SH-SY5Y (cell line): Measurements from ENCODE around the gene TMIE.

Source experiments
- GATA2 ChIP-seq: IDR thresholded peaks from 2 replicates; pipeline ENCODE4 v1.6.1; 2011; ENCODE audit warnings: mild to moderate bottlenecking, low read depth, low read length
- GATA3 ChIP-seq: IDR thresholded peaks from 2 replicates; pipeline ENCODE4 v1.6.1; 2011; ENCODE audit warnings: low read depth, mild to moderate bottlenecking, low read length, moderate library complexity

DNA sequence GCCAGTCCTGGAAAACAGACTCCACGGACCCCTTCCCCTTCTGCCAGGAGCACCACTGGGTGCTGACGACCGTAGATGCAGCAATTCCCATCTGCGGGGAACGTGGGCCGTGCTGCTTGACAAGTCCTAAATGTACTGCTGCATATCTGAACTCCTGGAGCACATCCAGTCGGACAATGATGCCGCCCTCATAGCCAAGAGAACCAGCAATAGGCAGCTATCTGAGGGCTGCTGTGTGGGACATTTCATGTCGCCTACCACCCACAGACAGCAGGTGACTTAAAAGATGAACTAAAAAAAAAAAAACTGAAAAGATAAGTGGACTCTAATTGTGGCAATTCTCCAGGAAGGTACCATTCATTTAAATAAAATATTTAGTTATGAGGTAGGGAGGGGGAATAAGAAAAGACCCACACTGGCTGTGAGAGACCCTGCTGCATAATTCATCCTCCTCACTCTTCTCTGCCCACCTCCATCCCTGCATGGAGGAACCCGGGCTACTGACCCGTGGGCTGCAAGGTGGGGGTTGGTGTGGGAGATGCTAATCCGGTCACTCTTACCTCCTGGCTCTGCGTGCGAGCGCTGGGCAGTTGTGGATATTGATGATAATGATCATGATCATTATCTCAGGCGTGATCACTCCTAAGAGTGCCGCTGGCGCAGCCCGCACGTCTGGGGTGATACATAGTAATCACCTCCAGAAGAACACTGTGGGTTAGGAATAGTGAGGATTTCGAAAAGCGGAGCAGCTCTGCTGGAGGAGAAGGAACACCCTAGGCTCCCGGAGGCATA is 36.0 kb upstream of the TMIE start:
- TF ChIP-seq GATA2 = peak; percentile 45; the same call in 1 of the 2 replicates
- TF ChIP-seq GATA3 = no peak
